HepG2 (cell line): ENCODE data around the gene ZNRD2. TPM values are rescaled to one million over a fixed set of nuclear protein-coding genes. Genes with fewer than 3 reads are reported as not detected.

ENCODE experiments used
- ASH2L ChIP-seq: fragments of 300-600, 200-600 bp; sonication (generic); IDR thresholded peaks from 2 replicates; pipeline ENCODE4 v1.7.0; 2017; ENCODE audit warnings: low read depth, mild to moderate bottlenecking, moderate library complexity, mixed read lengths, low read length; ENCODE audit not compliant: insufficient read length
- HNRNPK ChIP-seq: fragments of 200-400 bp; formaldehyde crosslinking; IDR thresholded peaks from 2 replicates; pipeline ENCODE4 v1.6.1; 2018; ENCODE audit warnings: low read length, low read depth, moderate library complexity, mild to moderate bottlenecking; ENCODE audit not compliant: poor library complexity, severe bottlenecking
- IKZF4 ChIP-seq: sonication (generic); formaldehyde crosslinking; IDR thresholded peaks from 2 replicates; pipeline ENCODE4 v1.5.1; 2020; ENCODE audit warnings: borderline replicate concordance, mild to moderate bottlenecking, low read depth, missing genetic modification reagents; ENCODE audit errors: not compliant biosample characterization
- KDM3A ChIP-seq: IDR thresholded peaks from 2 replicates; pipeline ENCODE4 v1.6.1; 2018; ENCODE audit warnings: low read depth, missing compliant biosample characterization
- ZNF343 ChIP-seq: sonication (generic); formaldehyde crosslinking; IDR thresholded peaks from 2 replicates; pipeline ENCODE4 v1.4.0; 2020; ENCODE audit warnings: mild to moderate bottlenecking, missing genetic modification reagents
- ZNF557 ChIP-seq: sonication (generic); formaldehyde crosslinking; IDR thresholded peaks from 2 replicates; pipeline ENCODE4 v1.4.0; 2020; ENCODE audit warnings: missing genetic modification reagents
- polyA plus RNA-seq, 8 experiments: library from polyadenylated mRNA; depleted of rRNA in 3 of 8; stranded (reverse) in 7 of 8; unstranded in 1 of 8; fragments of >200 nt; fragmentation: Illumina TruSeq in 4 of 8; extraction: Trizol in 4 of 8; gene quantifications; 2 replicates each; pipeline versions ENCODE4 v1.2.1 to v1.2.3, GENCODE V29; 2011 to 2016; ENCODE audit warnings: low read depth in 4 of 8, missing spikeins in 1 of 8, mixed read lengths in 1 of 8; ENCODE audit not compliant: insufficient read depth in 1 of 8
- total RNA-seq, 5 experiments: library from RNA; depleted of rRNA; stranded (reverse); fragments of >200 nt; fragmentation: Illumina TruSeq; extraction: Trizol; gene quantifications; 2 replicates each; pipeline ENCODE4 v1.2.3, GENCODE V29; 2016; ENCODE audit warnings: low read depth in 1 of 5
- TF ChIP-seq, protein P1 (sequence below): sonication (generic); formaldehyde crosslinking; IDR thresholded peaks from 2 replicates; pipeline ENCODE4 v1.4.0; 2020; ENCODE audit warnings: missing genetic modification reagents
- TF ChIP-seq, protein P2 (sequence below): sonication (generic); formaldehyde crosslinking; IDR thresholded peaks from 2 replicates; pipeline ENCODE4 v1.4.0; 2020; ENCODE audit warnings: missing genetic modification reagents, borderline replicate concordance
- TF ChIP-seq, protein P3 (sequence below): sonication (generic); formaldehyde crosslinking; IDR thresholded peaks from 2 replicates; pipeline ENCODE4 v1.4.0; 2020; ENCODE audit warnings: missing genetic modification reagents

The ZNRD2 gene
- total and polyA plus RNA-seq, 2 of the 13 experiments (the other 11 are each of a cell fraction or from before 2014, with no cell fraction given) = 29.2 to 34.0 TPM

DNA sequence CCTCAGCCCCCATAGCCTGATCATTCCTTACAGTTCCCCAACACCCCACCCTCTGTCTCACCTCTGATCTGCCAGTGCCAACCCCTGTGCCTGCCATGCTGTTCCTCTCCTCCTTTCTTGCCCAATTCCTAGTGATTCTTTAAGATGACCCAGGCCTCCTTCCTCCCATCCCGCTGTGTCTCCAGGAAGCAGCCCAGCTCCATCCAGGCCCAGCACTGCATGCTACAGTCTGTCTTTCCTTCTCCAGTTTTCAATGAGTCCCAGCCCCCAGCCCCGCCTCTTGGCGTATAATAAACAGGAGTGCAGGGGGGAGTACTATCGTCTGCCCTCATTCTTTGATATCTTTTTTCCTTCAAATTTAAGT is 24.4 kb upstream of the ZNRD2 start (continued):
- TF ChIP-seq, protein P1, sequence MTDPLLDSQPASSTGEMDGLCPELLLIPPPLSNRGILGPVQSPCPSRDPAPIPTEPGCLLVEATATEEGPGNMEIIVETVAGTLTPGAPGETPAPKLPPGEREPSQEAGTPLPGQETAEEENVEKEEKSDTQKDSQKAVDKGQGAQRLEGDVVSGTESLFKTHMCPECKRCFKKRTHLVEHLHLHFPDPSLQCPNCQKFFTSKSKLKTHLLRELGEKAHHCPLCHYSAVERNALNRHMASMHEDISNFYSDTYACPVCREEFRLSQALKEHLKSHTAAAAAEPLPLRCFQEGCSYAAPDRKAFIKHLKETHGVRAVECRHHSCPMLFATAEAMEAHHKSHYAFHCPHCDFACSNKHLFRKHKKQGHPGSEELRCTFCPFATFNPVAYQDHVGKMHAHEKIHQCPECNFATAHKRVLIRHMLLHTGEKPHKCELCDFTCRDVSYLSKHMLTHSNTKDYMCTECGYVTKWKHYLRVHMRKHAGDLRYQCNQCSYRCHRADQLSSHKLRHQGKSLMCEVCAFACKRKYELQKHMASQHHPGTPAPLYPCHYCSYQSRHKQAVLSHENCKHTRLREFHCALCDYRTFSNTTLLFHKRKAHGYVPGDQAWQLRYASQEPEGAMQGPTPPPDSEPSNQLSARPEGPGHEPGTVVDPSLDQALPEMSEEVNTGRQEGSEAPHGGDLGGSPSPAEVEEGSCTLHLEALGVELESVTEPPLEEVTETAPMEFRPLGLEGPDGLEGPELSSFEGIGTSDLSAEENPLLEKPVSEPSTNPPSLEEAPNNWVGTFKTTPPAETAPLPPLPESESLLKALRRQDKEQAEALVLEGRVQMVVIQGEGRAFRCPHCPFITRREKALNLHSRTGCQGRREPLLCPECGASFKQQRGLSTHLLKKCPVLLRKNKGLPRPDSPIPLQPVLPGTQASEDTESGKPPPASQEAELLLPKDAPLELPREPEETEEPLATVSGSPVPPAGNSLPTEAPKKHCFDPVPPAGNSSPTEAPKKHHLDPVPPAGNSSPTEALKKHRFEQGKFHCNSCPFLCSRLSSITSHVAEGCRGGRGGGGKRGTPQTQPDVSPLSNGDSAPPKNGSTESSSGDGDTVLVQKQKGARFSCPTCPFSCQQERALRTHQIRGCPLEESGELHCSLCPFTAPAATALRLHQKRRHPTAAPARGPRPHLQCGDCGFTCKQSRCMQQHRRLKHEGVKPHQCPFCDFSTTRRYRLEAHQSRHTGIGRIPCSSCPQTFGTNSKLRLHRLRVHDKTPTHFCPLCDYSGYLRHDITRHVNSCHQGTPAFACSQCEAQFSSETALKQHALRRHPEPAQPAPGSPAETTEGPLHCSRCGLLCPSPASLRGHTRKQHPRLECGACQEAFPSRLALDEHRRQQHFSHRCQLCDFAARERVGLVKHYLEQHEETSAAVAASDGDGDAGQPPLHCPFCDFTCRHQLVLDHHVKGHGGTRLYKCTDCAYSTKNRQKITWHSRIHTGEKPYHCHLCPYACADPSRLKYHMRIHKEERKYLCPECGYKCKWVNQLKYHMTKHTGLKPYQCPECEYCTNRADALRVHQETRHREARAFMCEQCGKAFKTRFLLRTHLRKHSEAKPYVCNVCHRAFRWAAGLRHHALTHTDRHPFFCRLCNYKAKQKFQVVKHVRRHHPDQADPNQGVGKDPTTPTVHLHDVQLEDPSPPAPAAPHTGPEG (CRISPR knock-in tag) = no peak
- TF ChIP-seq HNRNPK (no peak), ASH2L (no peak), ZNF343 (no peak), KDM3A (CRISPR knock-in tag) (no peak), ZNF557 (CRISPR knock-in tag) (no peak), IKZF4 (no peak)
- TF ChIP-seq, protein P2, sequence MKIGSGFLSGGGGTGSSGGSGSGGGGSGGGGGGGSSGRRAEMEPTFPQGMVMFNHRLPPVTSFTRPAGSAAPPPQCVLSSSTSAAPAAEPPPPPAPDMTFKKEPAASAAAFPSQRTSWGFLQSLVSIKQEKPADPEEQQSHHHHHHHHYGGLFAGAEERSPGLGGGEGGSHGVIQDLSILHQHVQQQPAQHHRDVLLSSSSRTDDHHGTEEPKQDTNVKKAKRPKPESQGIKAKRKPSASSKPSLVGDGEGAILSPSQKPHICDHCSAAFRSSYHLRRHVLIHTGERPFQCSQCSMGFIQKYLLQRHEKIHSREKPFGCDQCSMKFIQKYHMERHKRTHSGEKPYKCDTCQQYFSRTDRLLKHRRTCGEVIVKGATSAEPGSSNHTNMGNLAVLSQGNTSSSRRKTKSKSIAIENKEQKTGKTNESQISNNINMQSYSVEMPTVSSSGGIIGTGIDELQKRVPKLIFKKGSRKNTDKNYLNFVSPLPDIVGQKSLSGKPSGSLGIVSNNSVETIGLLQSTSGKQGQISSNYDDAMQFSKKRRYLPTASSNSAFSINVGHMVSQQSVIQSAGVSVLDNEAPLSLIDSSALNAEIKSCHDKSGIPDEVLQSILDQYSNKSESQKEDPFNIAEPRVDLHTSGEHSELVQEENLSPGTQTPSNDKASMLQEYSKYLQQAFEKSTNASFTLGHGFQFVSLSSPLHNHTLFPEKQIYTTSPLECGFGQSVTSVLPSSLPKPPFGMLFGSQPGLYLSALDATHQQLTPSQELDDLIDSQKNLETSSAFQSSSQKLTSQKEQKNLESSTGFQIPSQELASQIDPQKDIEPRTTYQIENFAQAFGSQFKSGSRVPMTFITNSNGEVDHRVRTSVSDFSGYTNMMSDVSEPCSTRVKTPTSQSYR (CRISPR knock-in tag) = no peak
- TF ChIP-seq, protein P3, sequence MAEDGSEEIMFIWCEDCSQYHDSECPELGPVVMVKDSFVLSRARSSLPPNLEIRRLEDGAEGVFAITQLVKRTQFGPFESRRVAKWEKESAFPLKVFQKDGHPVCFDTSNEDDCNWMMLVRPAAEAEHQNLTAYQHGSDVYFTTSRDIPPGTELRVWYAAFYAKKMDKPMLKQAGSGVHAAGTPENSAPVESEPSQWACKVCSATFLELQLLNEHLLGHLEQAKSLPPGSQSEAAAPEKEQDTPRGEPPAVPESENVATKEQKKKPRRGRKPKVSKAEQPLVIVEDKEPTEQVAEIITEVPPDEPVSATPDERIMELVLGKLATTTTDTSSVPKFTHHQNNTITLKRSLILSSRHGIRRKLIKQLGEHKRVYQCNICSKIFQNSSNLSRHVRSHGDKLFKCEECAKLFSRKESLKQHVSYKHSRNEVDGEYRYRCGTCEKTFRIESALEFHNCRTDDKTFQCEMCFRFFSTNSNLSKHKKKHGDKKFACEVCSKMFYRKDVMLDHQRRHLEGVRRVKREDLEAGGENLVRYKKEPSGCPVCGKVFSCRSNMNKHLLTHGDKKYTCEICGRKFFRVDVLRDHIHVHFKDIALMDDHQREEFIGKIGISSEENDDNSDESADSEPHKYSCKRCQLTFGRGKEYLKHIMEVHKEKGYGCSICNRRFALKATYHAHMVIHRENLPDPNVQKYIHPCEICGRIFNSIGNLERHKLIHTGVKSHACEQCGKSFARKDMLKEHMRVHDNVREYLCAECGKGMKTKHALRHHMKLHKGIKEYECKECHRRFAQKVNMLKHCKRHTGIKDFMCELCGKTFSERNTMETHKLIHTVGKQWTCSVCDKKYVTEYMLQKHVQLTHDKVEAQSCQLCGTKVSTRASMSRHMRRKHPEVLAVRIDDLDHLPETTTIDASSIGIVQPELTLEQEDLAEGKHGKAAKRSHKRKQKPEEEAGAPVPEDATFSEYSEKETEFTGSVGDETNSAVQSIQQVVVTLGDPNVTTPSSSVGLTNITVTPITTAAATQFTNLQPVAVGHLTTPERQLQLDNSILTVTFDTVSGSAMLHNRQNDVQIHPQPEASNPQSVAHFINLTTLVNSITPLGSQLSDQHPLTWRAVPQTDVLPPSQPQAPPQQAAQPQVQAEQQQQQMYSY (CRISPR knock-in tag) = no peak
